ENCODE data around the gene RAB21. TPM values are rescaled to one million over a fixed set of nuclear protein-coding genes. Genes with fewer than 3 reads are reported as not detected.

The RAB21 gene
- total and polyA plus RNA-seq, 2 of the 13 experiments (the other 11 are each of a cell fraction or from before 2014, with no cell fraction given) = 4.4 to 50.9 TPM

DNA sequence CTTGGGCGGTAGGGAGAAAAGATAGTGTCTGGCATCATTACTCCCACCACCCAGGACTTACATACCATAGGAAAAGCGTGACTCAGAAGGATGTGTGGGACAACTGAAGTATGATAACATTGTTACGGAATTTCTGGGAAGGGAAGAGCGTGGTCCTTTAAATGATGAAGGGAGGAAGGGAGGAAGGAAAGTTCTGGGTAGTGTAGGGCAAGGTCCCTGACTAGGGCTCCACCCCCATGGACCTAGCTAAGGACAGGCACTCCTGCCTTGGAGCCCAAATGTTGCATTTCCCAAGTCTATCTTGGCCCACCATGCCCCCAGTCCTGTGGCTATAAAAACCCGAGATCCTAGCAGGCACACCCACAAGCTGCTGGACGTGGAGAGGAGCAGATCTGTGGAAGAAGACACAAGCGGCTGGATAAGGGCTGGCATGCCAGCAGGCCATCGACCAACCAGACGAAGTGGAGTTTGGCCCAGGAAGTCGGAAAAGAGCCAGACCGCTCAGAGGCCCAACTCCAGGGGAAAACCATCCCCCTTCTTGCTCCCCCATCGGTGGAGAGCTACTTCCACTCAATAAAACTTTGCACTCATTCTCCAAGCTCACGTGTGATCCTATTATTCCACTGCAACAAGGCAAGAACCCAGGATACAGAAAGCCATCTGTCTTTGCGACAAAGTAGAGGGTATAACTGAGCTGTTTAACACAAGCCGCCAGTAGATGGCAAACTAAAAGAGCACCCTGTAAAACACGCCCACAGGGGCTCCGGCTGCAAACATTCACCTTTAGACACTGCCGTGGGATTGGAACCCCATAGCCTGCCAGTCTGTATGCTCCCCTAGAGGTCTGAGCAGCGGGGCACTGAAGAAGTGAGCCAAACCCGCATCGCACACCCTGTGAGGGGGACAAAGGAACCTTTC lies 23.0 kb upstream of the RAB21 start (continued):
- TF ChIP-seq, protein P1, sequence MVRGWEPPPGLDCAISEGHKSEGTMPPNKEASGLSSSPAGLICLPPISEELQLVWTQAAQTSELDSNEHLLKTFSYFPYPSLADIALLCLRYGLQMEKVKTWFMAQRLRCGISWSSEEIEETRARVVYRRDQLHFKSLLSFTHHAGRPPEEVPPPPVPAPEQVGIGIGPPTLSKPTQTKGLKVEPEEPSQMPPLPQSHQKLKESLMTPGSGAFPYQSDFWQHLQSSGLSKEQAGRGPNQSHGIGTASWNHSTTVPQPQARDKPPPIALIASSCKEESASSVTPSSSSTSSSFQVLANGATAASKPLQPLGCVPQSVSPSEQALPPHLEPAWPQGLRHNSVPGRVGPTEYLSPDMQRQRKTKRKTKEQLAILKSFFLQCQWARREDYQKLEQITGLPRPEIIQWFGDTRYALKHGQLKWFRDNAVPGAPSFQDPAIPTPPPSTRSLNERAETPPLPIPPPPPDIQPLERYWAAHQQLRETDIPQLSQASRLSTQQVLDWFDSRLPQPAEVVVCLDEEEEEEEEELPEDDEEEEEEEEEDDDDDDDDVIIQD (CRISPR knock-in tag; IDR thresholded peaks at IDR 0.05; ENCODE audit: low read depth) = peak; percentile 49; the same call in 1 of the 2 replicates
- TF ChIP-seq SP5 (CRISPR knock-in tag; IDR thresholded peaks at IDR 0.05; ENCODE audit: borderline replicate concordance, low read depth) (0 out of 2 replicates have a peak, but pooled peaks have one; percentile 25), PRDM15 (CRISPR knock-in tag; IDR thresholded peaks at IDR 0.05) (no peak), ATAD3A (CRISPR knock-in tag; IDR thresholded peaks at IDR 0.05) (no peak), ZNF232 (CRISPR knock-in tag; IDR thresholded peaks at IDR 0.05; ENCODE audit: borderline replicate concordance) (no peak), SOX6 (IDR thresholded peaks at IDR 0.05) (no peak), SOX6 (CRISPR knock-in tag; IDR thresholded peaks at IDR 0.05) (peak; percentile 56), ZFP36L2 (CRISPR knock-in tag; IDR thresholded peaks at IDR 0.05) (no peak), RERE (CRISPR knock-in tag; IDR thresholded peaks at IDR 0.05; ENCODE audit: low read depth) (no peak), ZNF547 (CRISPR knock-in tag; IDR thresholded peaks at IDR 0.05) (no peak), GATA4 (IDR thresholded peaks at IDR 0.05; ENCODE audit: borderline replicate concordance, low read depth) (no peak), ZNF234 (CRISPR knock-in tag; conservative IDR thresholded peaks at IDR 0.05) (no peak), ZNF552 (CRISPR knock-in tag; IDR thresholded peaks at IDR 0.05; ENCODE audit: borderline replicate concordance) (no peak), RBFOX2 (IDR thresholded peaks at IDR 0.05; ENCODE audit: low read depth, low read length) (peak; percentile 49; the same call in 1 of the 2 replicates), ZNF747 (CRISPR knock-in tag; IDR thresholded peaks at IDR 0.05; ENCODE audit: borderline replicate concordance) (no peak), ELF4 (CRISPR knock-in tag; IDR thresholded peaks at IDR 0.05; ENCODE audit: borderline replicate concordance) (no peak; the same call in 1 of the 2 replicates), ZNF431 (CRISPR knock-in tag; IDR thresholded peaks at IDR 0.05; ENCODE audit: borderline replicate concordance, low read depth) (no peak), MAFK (conservative IDR thresholded peaks at IDR 0.05 in 1 of 2, IDR thresholded peaks at IDR 0.05 in 1 of 2; ENCODE audit: low read length in 2 of 2) (no peak), ZKSCAN5 (CRISPR knock-in tag; IDR thresholded peaks at IDR 0.05) (no peak)

Measured in HepG2 (cell line).